Right hindlimb (tissue), 1 donor: ENCODE measurements around the gene PCBP3.
"Not testable (repeated sequence)": the region's sequence is repeated elsewhere in the genome, so short reads cannot be mapped to it uniquely, and the experiment has no call there.

Experiments used
- DNase-seq: peaks from one replicate; pipeline ENCODE4 v3.0.0-alpha.2; 2018

Gene PCBP3

GRCh38 chr21:45957981-45958600 is 314.6 kb downstream of the PCBP3 start:
- DNase-seq: peak; percentile 61

GRCh38 chr21:45959182-45959581 is 315.7 kb downstream of the PCBP3 start:
- DNase-seq: no peak

GRCh38 chr21:45959779-45960390 is 316.4 kb downstream of the PCBP3 start:
- DNase-seq: no peak

- not testable (repeated sequence) for DNase-seq
Measured at GRCh38 chr21:45961408-45961807, 317.9 kb downstream of the PCBP3 start.

GRCh38 chr21:45962531-45963231 is 319.2 kb downstream of the PCBP3 start:
- DNase-seq: no peak

GRCh38 chr21:45963232-45963570 is 319.7 kb downstream of the PCBP3 start:
- DNase-seq: no peak

- DNase-seq: no peak
Measured at GRCh38 chr21:45964649-45965048, 321.1 kb downstream of the PCBP3 start.

GRCh38 chr21:45965084-45965809 is 321.7 kb downstream of the PCBP3 start:
- no peak for DNase-seq

GRCh38 chr21:45966791-45967394 is 323.4 kb downstream of the PCBP3 start:
- no peak for DNase-seq

- no peak for DNase-seq
Measured at GRCh38 chr21:45969921-45970673, 326.6 kb downstream of the PCBP3 start.

GRCh38 chr21:45970674-45971615 is 327.4 kb downstream of the PCBP3 start:
- DNase-seq: peak; percentile 83

- peak; percentile 89 for DNase-seq
Measured at GRCh38 chr21:45971616-45972352, 328.3 kb downstream of the PCBP3 start.

GRCh38 chr21:45972353-45972715 is 328.8 kb downstream of the PCBP3 start:
- peak; percentile 76 for DNase-seq

GRCh38 chr21:45972716-45973474 is 329.4 kb downstream of the PCBP3 start:
- DNase-seq: peak; percentile 97

- DNase-seq: peak; percentile 96
Measured at GRCh38 chr21:45973475-45974072, 330.0 kb downstream of the PCBP3 start.

GRCh38 chr21:45974073-45975019 is 330.8 kb downstream of the PCBP3 start:
- DNase-seq: peak; percentile 72

- DNase-seq: peak; percentile 83
Measured at GRCh38 chr21:45975020-45975666, 331.6 kb downstream of the PCBP3 start.
